Measurements from ENCODE around the gene RACGAP1. TPM values are rescaled to one million over a fixed set of nuclear protein-coding genes. Genes with fewer than 3 reads are reported as not detected.

The RACGAP1 gene
- total RNA-seq, 1 donor from 2014 or later, result 18.8 TPM

- no peak overlapping the region for H3K9ac ChIP-seq (ENCODE audit: low read length)
- H3K27ac ChIP-seq (ENCODE audit: low read depth, low read length), result no peak overlapping the region
- Mint-ChIP-seq H3K27me3 (ENCODE audit: low read depth, unreplicated experiment) (peaks cover 73% of the 10 kb centered on the region), H3K27ac (ENCODE audit: unreplicated experiment) (no peak overlapping the region), H3K4me3 (ENCODE audit: unreplicated experiment) (no peak overlapping the region), H3K36me3 (ENCODE audit: low read depth, unreplicated experiment) (peaks cover 11% of the 10 kb centered on the region), H3K9me3 (ENCODE audit: unreplicated experiment) (peaks cover 2% of the 10 kb centered on the region), H3K4me1 (ENCODE audit: low read depth, unreplicated experiment) (peaks cover 11% of the 10 kb centered on the region)
- peaks cover 12% of the 10 kb centered on the region for H3K4me1 ChIP-seq (ENCODE audit: insufficient read depth, low read length)
- H3K27me3 ChIP-seq (ENCODE audit: insufficient read depth, low read length), result peaks cover 27% of the 10 kb centered on the region
- H3K9me3 ChIP-seq (ENCODE audit: insufficient read depth, low read depth, low read length), result no peaks in the 10 kb centered on the region
- FAIRE-seq (no peak), DNase-seq (ENCODE audit: low read depth) (no peak)
- no peak overlapping the region for H2AFZ ChIP-seq (ENCODE audit: low read depth, low read length)
- H3K36me3 ChIP-seq (ENCODE audit: insufficient read depth, low read length), result no peaks in the 10 kb centered on the region
- no peaks in the 10 kb centered on the region for H3K79me2 ChIP-seq (ENCODE audit: insufficient read depth, low read length)
- H4K20me1 ChIP-seq (ENCODE audit: insufficient read depth, low read length), result peaks cover 4% of the 10 kb centered on the region
- no peak overlapping the region for H3K4me2 ChIP-seq (ENCODE audit: low read length)
- TF ChIP-seq CTCF (IDR thresholded peaks at IDR 0.05; ENCODE audit: insufficient read depth, low read depth, low read length) (no peak), EZH2 (IDR thresholded peaks at IDR 0.05; ENCODE audit: insufficient read depth, low read length) (peak; percentile 45)
- H3K4me3 ChIP-seq (ENCODE audit: insufficient read depth, low read depth, low read length), result no peak overlapping the region
These were observed 63.1 kb downstream of the RACGAP1 start for GRCh38 chr12:49961993-49962764.

- Mint-ChIP-seq H3K27me3 (ENCODE audit: low read depth, unreplicated experiment) (peaks cover 77% of the 10 kb centered on the region), H3K36me3 (ENCODE audit: low read depth, unreplicated experiment) (peaks cover 11% of the 10 kb centered on the region), H3K4me1 (ENCODE audit: low read depth, unreplicated experiment) (peaks cover 11% of the 10 kb centered on the region), H3K9me3 (ENCODE audit: unreplicated experiment) (peaks cover 2% of the 10 kb centered on the region), H3K27ac (ENCODE audit: unreplicated experiment) (no peak within 1 kb of the TSS), H3K4me3 (ENCODE audit: unreplicated experiment) (peak within 1 kb of the TSS; percentile 15)
- no peak within 1 kb of the TSS for H3K9ac ChIP-seq (ENCODE audit: low read length)
- no peaks in the 10 kb centered on the region for H3K9me3 ChIP-seq (ENCODE audit: insufficient read depth, low read depth, low read length)
- H3K79me2 ChIP-seq (ENCODE audit: insufficient read depth, low read length), result no peaks in the 10 kb centered on the region
- peaks cover 27% of the 10 kb centered on the region for H3K27me3 ChIP-seq (ENCODE audit: insufficient read depth, low read length)
- peaks cover 4% of the 10 kb centered on the region for H4K20me1 ChIP-seq (ENCODE audit: insufficient read depth, low read length)
- H3K4me3 ChIP-seq (ENCODE audit: insufficient read depth, low read depth, low read length), result peak within 1 kb of the TSS; percentile 5
- peaks cover 11% of the 10 kb centered on the region for H3K4me1 ChIP-seq (ENCODE audit: insufficient read depth, low read length)
- FAIRE-seq, result no peak
- H3K27ac ChIP-seq (ENCODE audit: low read depth, low read length), result no peak within 1 kb of the TSS
- DNase-seq (ENCODE audit: low read depth), result no peak
- H3K36me3 ChIP-seq (ENCODE audit: insufficient read depth, low read length), result no peaks in the 10 kb centered on the region
- peak within 1 kb of the TSS; percentile 18 for H2AFZ ChIP-seq (ENCODE audit: low read depth, low read length)
- peak within 1 kb of the TSS; percentile 70 for H3K4me2 ChIP-seq (ENCODE audit: low read length)
- TF ChIP-seq CTCF (IDR thresholded peaks at IDR 0.05; ENCODE audit: insufficient read depth, low read depth, low read length) (no peak), EZH2 (IDR thresholded peaks at IDR 0.05; ENCODE audit: insufficient read depth, low read length) (peak; percentile 98)
These were observed 64.0 kb downstream of the RACGAP1 start, which contains the start of gene AQP5 for GRCh38 chr12:49961111-49961922. TSS of gene AQP5 (plus strand) at chr12:49961872. CDS start at chr12:49962018, 146 bp downstream.

Measured in astrocyte (in vitro differentiated cells and primary cell).